Measurements from ENCODE around the gene KLHL36. TPM values are rescaled to one million over a fixed set of nuclear protein-coding genes. Genes with fewer than 3 reads are reported as not detected.

The KLHL36 gene
- total RNA-seq, 1 donor from 2014 or later = 56.3 TPM

DNA sequence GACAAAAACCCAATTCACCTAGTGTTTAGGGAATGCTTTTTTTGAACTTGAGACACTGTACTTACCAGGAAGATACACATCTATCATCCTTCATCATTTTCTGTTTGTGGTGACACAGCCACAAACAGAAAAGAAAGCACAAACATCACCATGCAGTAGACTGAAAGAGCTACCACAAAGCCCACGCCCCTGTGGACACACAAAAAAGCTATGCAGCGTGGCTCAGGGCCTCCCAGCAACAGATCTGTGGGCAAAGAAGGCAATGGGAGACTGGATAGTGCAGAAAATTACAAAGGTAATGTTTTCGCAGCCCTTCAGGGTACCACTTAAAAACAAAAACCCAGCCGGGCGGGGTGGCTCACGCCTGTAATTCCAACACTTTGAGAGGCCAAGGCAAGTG, 40.0 kb upstream of the KLHL36 start:
- peak overlapping the region; percentile 7 for H3K27ac ChIP-seq

DNA sequence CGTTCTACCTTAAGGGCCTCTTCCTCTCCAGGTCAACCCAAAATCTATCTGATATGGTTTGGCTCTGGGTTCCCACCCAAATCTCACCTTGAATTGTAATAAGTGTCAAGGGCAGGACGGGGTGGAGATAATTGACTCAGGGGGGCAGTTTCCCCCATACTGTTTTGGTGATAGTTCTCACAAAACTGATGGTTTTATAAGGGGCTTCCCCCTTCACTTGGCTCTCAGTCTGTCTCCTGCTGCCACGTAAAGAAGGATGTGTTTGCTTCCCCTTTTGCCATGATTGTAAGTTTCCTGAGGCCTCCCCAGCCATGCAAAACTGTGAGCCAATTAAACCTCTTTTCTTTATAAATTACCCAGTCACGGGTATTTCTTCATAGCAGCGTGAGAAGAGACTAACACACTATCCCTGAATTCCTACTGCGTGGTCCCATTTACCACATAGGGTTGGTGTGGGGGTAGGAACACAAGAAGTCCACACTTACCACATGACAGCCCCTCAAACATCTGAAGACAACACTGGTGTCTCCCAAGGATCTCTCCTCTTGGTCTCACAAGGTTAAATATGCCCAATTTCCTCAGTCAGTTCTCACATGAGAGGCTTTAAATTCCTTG, 38.6 kb upstream of the KLHL36 start:
- intact Hi-C loops (cut with DNase I) = no loop called here

More for the DNA sequence above, 40.0 kb upstream of the KLHL36 start:
- H3K27me3 ChIP-seq = no peaks in the 10 kb centered on the region
- H3K4me1 ChIP-seq = peaks cover 25% of the 10 kb centered on the region
- H3K36me3 ChIP-seq = no peaks in the 10 kb centered on the region
- no peaks in the 10 kb centered on the region for H3K9me3 ChIP-seq
- intact Hi-C loops (cut with DNase I) = no loop called here
- DNase-seq = no peak
- TF ChIP-seq, protein P1, sequence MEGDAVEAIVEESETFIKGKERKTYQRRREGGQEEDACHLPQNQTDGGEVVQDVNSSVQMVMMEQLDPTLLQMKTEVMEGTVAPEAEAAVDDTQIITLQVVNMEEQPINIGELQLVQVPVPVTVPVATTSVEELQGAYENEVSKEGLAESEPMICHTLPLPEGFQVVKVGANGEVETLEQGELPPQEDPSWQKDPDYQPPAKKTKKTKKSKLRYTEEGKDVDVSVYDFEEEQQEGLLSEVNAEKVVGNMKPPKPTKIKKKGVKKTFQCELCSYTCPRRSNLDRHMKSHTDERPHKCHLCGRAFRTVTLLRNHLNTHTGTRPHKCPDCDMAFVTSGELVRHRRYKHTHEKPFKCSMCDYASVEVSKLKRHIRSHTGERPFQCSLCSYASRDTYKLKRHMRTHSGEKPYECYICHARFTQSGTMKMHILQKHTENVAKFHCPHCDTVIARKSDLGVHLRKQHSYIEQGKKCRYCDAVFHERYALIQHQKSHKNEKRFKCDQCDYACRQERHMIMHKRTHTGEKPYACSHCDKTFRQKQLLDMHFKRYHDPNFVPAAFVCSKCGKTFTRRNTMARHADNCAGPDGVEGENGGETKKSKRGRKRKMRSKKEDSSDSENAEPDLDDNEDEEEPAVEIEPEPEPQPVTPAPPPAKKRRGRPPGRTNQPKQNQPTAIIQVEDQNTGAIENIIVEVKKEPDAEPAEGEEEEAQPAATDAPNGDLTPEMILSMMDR (IDR thresholded peaks at IDR 0.05) = no peak
- no peak for ATAC-seq
- H3K4me3 ChIP-seq = no peak overlapping the region

DNA sequence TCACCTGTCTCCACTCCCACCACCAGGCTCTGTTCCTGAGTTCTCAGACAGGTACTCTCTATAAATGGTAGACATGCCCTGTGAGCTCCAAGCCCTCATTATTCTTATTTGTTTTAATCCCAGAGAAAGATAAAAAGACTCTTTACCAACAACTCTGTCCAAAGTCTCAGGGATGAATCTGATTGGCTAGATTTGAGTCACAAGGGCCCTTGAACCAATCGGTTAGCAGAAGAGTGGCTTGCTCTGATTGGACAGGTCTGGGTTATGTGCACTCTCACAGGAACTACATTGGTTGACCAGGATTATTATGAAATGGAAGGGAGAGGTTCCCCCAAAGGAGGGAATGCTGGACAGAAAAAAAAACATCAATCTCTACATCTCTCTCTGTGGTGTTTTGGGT, 37.9 kb upstream of the KLHL36 start:
- Histone ChIP-seq H3K27me3 (no peaks in the 10 kb centered on the region), H3K4me3 (no peak overlapping the region), H3K27ac (no peak overlapping the region), H3K4me1 (peaks cover 32% of the 10 kb centered on the region), H3K36me3 (no peaks in the 10 kb centered on the region), H3K9me3 (no peaks in the 10 kb centered on the region)
- TF ChIP-seq, protein P1 (IDR thresholded peaks at IDR 0.05) = no peak
- intact Hi-C loops (cut with DNase I) = no loop called here
- ATAC-seq (no peak), DNase-seq (no peak)

More for the DNA sequence above, 38.6 kb upstream of the KLHL36 start:
- no peaks in the 10 kb centered on the region for H3K36me3 ChIP-seq
- no peak overlapping the region for H3K27ac ChIP-seq
- TF ChIP-seq, protein P1 (IDR thresholded peaks at IDR 0.05) = no peak
- no peak overlapping the region for H3K4me3 ChIP-seq
- H3K27me3 ChIP-seq = no peaks in the 10 kb centered on the region
- peaks cover 25% of the 10 kb centered on the region for H3K4me1 ChIP-seq
- H3K9me3 ChIP-seq = no peaks in the 10 kb centered on the region
- ATAC-seq (no peak), DNase-seq (no peak)

DNA sequence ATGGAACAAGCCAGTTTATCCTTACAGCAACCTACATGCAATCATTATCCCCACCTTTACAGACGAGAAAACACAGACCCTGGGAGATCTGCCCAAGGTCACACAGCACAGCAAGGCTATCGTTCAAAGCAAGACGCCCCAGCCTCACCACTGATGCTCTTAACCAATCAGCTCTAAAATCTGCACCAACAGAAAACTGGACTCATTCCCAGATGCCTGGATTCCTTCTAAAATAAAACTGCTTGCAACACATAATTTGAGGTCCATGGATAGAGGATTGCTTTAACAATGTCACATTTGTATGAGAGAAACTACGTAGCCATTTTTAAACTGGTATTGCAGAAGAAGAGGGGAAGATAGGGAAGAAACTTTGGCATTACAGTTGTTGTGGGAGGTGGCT, 37.3 kb upstream of the KLHL36 start:
- Histone ChIP-seq H3K27me3 (no peaks in the 10 kb centered on the region), H3K36me3 (no peaks in the 10 kb centered on the region), H3K4me3 (no peak overlapping the region), H3K4me1 (peaks cover 33% of the 10 kb centered on the region), H3K27ac (peak overlapping the region; percentile 0), H3K9me3 (no peaks in the 10 kb centered on the region)
- ATAC-seq (no peak), DNase-seq (no peak)
- intact Hi-C loops (cut with DNase I) = no loop called here
- TF ChIP-seq, protein P1 (IDR thresholded peaks at IDR 0.05) = no peak

DNA sequence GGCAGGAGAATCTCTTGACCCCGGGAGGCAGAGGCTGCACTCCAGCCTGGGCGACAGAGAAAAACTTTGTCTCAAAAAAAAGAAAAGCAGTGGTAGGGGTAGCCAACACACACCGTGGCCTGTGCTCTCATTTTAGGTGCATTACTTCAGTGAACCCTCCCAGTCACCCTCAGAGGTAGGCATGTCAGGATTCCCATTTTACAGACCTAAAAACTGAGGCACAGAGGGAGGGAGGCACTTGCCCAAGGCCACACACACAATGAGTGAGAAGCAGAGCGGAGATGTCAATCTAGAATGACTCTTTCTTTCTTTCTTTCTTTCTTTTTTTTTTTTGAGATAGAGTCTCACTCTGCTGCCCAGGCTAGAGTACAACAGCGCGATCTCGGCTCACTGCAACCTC, 35.6 kb upstream of the KLHL36 start:
- TF ChIP-seq, protein P1 (IDR thresholded peaks at IDR 0.05) = no peak
- no peaks in the 10 kb centered on the region for H3K27me3 ChIP-seq

More for the DNA sequence above, 35.6 kb upstream of the KLHL36 start:
- no peak for DNase-seq
- no peak for ATAC-seq
- Histone ChIP-seq H3K36me3 (no peaks in the 10 kb centered on the region), H3K27ac (no peak overlapping the region), H3K9me3 (no peaks in the 10 kb centered on the region), H3K4me3 (no peak overlapping the region), H3K4me1 (peaks cover 32% of the 10 kb centered on the region)
- intact Hi-C loops (cut with DNase I) = no loop called here
